BLaER1 (cell line): ENCODE measurements around the gene PLAA.

Experiments used
- H3K27ac ChIP-seq: shearing (Covaris generic); formaldehyde crosslinking; 2 replicates; pipeline ENCODE4 v1.8.1; 2022
- H3K27me3 ChIP-seq: shearing (Covaris generic); formaldehyde crosslinking; 2 replicates; pipeline ENCODE4 v1.8.1; 2022
- H3K36me3 ChIP-seq: shearing (Covaris generic); formaldehyde crosslinking; 2 replicates; pipeline ENCODE4 v1.8.1; 2022
- H3K4me1 ChIP-seq: shearing (Covaris generic); formaldehyde crosslinking; 2 replicates; pipeline ENCODE4 v1.8.1; 2022
- H3K4me2 ChIP-seq: shearing (Covaris generic); formaldehyde crosslinking; 2 replicates; pipeline ENCODE4 v1.8.1; 2022
- H3K4me3 ChIP-seq: shearing (Covaris generic); formaldehyde crosslinking; 2 replicates; pipeline ENCODE4 v1.8.1; 2022
- H3K9ac ChIP-seq: shearing (Covaris generic); formaldehyde crosslinking; 2 replicates; pipeline ENCODE4 v1.8.1; 2022
- H3K9me3 ChIP-seq: shearing (Covaris generic); formaldehyde crosslinking; 2 replicates; pipeline ENCODE4 v1.8.1; 2022
- H4K20me1 ChIP-seq: shearing (Covaris generic); formaldehyde crosslinking; 2 replicates; pipeline ENCODE4 v1.8.1; 2022
- Cebpa-rat ChIP-seq: shearing (Covaris generic); IDR thresholded peaks from 2 replicates; pipeline ENCODE4 v1.8.1; 2022

Gene PLAA

GRCh38 chr9:26946753-26947727 lies at the start of gene PLAA:
Gene PLAA, minus strand, starts transcription at chr9:26947242. Its CDS starts 197 bp downstream, at chr9:26947045.
- H3K9me3 ChIP-seq, result no peaks in the 10 kb centered on the region; the same call in 1 of the 2 replicates
- H4K20me1 ChIP-seq, result peaks cover 39% of the 10 kb centered on the region
- H3K4me3 ChIP-seq, result peak within 1 kb of the TSS; percentile 93
- peak within 1 kb of the TSS; percentile 89 for H3K4me2 ChIP-seq
- H3K36me3 ChIP-seq, result peaks cover 27% of the 10 kb centered on the region
- H3K4me1 ChIP-seq, result peaks cover 26% of the 10 kb centered on the region
- H3K9ac ChIP-seq, result peak within 1 kb of the TSS; percentile 98
- H3K27ac ChIP-seq, result peak within 1 kb of the TSS; percentile 99
- H3K27me3 ChIP-seq, result no peaks in the 10 kb centered on the region
- no peak for TF ChIP-seq Cebpa-rat

GRCh38 chr9:26995810-26996209 lies 48.8 kb upstream of the PLAA start:
- H3K36me3 ChIP-seq, result no peaks in the 10 kb centered on the region
- H3K27me3 ChIP-seq, result no peaks in the 10 kb centered on the region
- H3K4me3 ChIP-seq, result no peak overlapping the region
- no peaks in the 10 kb centered on the region for H3K9me3 ChIP-seq
- H3K9ac ChIP-seq, result no peak overlapping the region
- H4K20me1 ChIP-seq, result no peaks in the 10 kb centered on the region
- H3K4me1 ChIP-seq, result no peaks in the 10 kb centered on the region
- TF ChIP-seq Cebpa-rat, result no peak
- H3K4me2 ChIP-seq, result no peak overlapping the region
- no peak overlapping the region for H3K27ac ChIP-seq

- Histone ChIP-seq H3K27ac (no peak overlapping the region), H3K9ac (no peak overlapping the region), H3K9me3 (no peaks in the 10 kb centered on the region), H4K20me1 (no peaks in the 10 kb centered on the region), H3K4me1 (peaks cover 13% of the 10 kb centered on the region), H3K27me3 (no peaks in the 10 kb centered on the region), H3K4me2 (peak overlapping the region; percentile 53), H3K4me3 (no peak overlapping the region), H3K36me3 (no peaks in the 10 kb centered on the region)
- no peak for TF ChIP-seq Cebpa-rat
Observed at GRCh38 chr9:26983340-26983739, 36.3 kb upstream of the PLAA start.

- Histone ChIP-seq H3K4me2 (no peak overlapping the region), H3K9ac (no peak overlapping the region), H3K27ac (no peak overlapping the region), H3K9me3 (no peaks in the 10 kb centered on the region), H4K20me1 (no peaks in the 10 kb centered on the region), H3K36me3 (no peaks in the 10 kb centered on the region), H3K4me3 (no peak overlapping the region), H3K4me1 (no peaks in the 10 kb centered on the region), H3K27me3 (no peaks in the 10 kb centered on the region)
- no peak for TF ChIP-seq Cebpa-rat
Observed at GRCh38 chr9:26975728-26976707, 29.0 kb upstream of the PLAA start.

- H3K9ac ChIP-seq, result no peak overlapping the region
- no peak overlapping the region for H3K27ac ChIP-seq
- no peaks in the 10 kb centered on the region for H3K4me1 ChIP-seq
- no peaks in the 10 kb centered on the region for H3K9me3 ChIP-seq
- H4K20me1 ChIP-seq, result no peaks in the 10 kb centered on the region
- no peak overlapping the region for H3K4me2 ChIP-seq
- TF ChIP-seq Cebpa-rat, result no peak
- H3K27me3 ChIP-seq, result no peaks in the 10 kb centered on the region
- no peak overlapping the region for H3K4me3 ChIP-seq
- H3K36me3 ChIP-seq, result no peaks in the 10 kb centered on the region
Observed at GRCh38 chr9:26974927-26975326, 27.9 kb upstream of the PLAA start.

- no peak overlapping the region for H3K9ac ChIP-seq
- no peaks in the 10 kb centered on the region for H3K36me3 ChIP-seq
- no peak overlapping the region for H3K4me2 ChIP-seq
- H3K27ac ChIP-seq, result no peak overlapping the region
- H4K20me1 ChIP-seq, result no peaks in the 10 kb centered on the region
- no peak overlapping the region for H3K4me3 ChIP-seq
- H3K27me3 ChIP-seq, result no peaks in the 10 kb centered on the region
- no peaks in the 10 kb centered on the region for H3K9me3 ChIP-seq
- TF ChIP-seq Cebpa-rat, result no peak
- no peaks in the 10 kb centered on the region for H3K4me1 ChIP-seq
Observed at GRCh38 chr9:26973989-26974388, 26.9 kb upstream of the PLAA start.

GRCh38 chr9:26971721-26972120 lies 24.7 kb upstream of the PLAA start:
- no peaks in the 10 kb centered on the region for H3K4me1 ChIP-seq
- H3K9me3 ChIP-seq, result no peaks in the 10 kb centered on the region
- H3K27me3 ChIP-seq, result no peaks in the 10 kb centered on the region
- TF ChIP-seq Cebpa-rat, result no peak
- no peak overlapping the region for H3K27ac ChIP-seq
- H3K9ac ChIP-seq, result no peak overlapping the region
- no peak overlapping the region for H3K4me3 ChIP-seq
- no peaks in the 10 kb centered on the region for H3K36me3 ChIP-seq
- H4K20me1 ChIP-seq, result no peaks in the 10 kb centered on the region
- no peak overlapping the region for H3K4me2 ChIP-seq

- Histone ChIP-seq H3K9me3 (peaks cover 19% of the 10 kb centered on the region), H3K4me2 (no peak overlapping the region)
Observed at GRCh38 chr9:26956860-26957233, 9.8 kb upstream of the PLAA start.

GRCh38 chr9:26955921-26956859 lies 9.1 kb upstream of the PLAA start, which contains the start of gene IFT74:
Gene IFT74, plus strand, starts transcription at chr9:26956412. Its CDS starts 5,556 bp downstream, at chr9:26961968.
- Histone ChIP-seq H3K27ac (no peak within 1 kb of the TSS), H3K9me3 (peaks cover 19% of the 10 kb centered on the region), H3K27me3 (peaks cover 41% of the 10 kb centered on the region), H3K9ac (no peak within 1 kb of the TSS), H3K4me3 (no peak within 1 kb of the TSS; the same call in 1 of the 2 replicates), H3K36me3 (no peaks in the 10 kb centered on the region), H4K20me1 (no peaks in the 10 kb centered on the region), H3K4me1 (no peaks in the 10 kb centered on the region), H3K4me2 (no peak within 1 kb of the TSS)
- TF ChIP-seq Cebpa-rat, result no peak

More at GRCh38 chr9:26956860-26957233, 9.8 kb upstream of the PLAA start:
- TF ChIP-seq Cebpa-rat, result no peak
- Histone ChIP-seq H3K9ac (no peak overlapping the region), H3K36me3 (no peaks in the 10 kb centered on the region), H3K4me1 (no peaks in the 10 kb centered on the region), H3K27ac (no peak overlapping the region), H3K4me3 (no peak overlapping the region; the same call in 1 of the 2 replicates), H4K20me1 (no peaks in the 10 kb centered on the region), H3K27me3 (peaks cover 41% of the 10 kb centered on the region)
